H1 (cell line): ENCODE data around the gene TMPRSS11E. TPM values are rescaled to one million over a fixed set of nuclear protein-coding genes. Genes with fewer than 3 reads are reported as not detected.

Experiments
- CTCF ChIA-PET: fragments of 300-600 bp; sonication (Branson Sonifier 250); formaldehyde crosslinking; loops from one replicate; lab custom pipeline; 2021; ENCODE audit not compliant: partially characterized antibody; lab: Charles Lee
- POLR2A ChIA-PET: fragments of 300-600 bp; sonication (Branson Sonifier 250); formaldehyde crosslinking; loops from one replicate; lab custom pipeline; 2021; ENCODE audit warnings: inconsistent platforms; ENCODE audit not compliant: partially characterized antibody; lab: Charles Lee
- DNase-seq, 2 experiments: peaks; one replicate each; pipeline versions ENCODE4 v3.0.0 to v3.0.0-alpha.2; 2010 to 2022; ENCODE audit warnings: low spot score in 2 of 2, low read depth in 1 of 2, mixed read lengths in 1 of 2
- FAIRE-seq: peaks from 2 replicates; lab custom pipeline; 2011; peaks lifted over from hg19 to GRCh38; lab: Jason Lieb, UNC
- H2AFZ ChIP-seq: 2 replicates; pipeline ENCODE4 v1.8.1; 2012; ENCODE audit warnings: low read length, inconsistent platforms
- H2AK5ac ChIP-seq: 2 replicates; pipeline ENCODE4 v1.6.1; 2013; ENCODE audit warnings: low read depth, low read length
- H2BK120ac ChIP-seq: replicated peaks from 2 replicates; pipeline ENCODE3; 2013; ENCODE audit warnings: low read depth, low read length, inconsistent platforms
- H2BK12ac ChIP-seq: 2 replicates; pipeline ENCODE4 v1.6.1; 2013; ENCODE audit warnings: low read depth, low read length
- H2BK15ac ChIP-seq: 2 replicates; pipeline ENCODE4 v1.6.1; 2013; ENCODE audit warnings: low read length
- H2BK20ac ChIP-seq: 2 replicates; pipeline ENCODE4 v1.6.1; 2013; ENCODE audit warnings: low read length
- H2BK5ac ChIP-seq: 2 replicates; pipeline ENCODE4 v1.6.1; 2013; ENCODE audit warnings: low read depth, low read length
- H3K14ac ChIP-seq: 2 replicates; pipeline ENCODE4 v1.6.1; 2013; ENCODE audit warnings: inconsistent platforms; ENCODE audit not compliant: insufficient read length
- H3K18ac ChIP-seq: 2 replicates; pipeline ENCODE4 v1.6.1; 2013; ENCODE audit warnings: low read length; ENCODE audit errors: extremely low read depth
- H3K23ac ChIP-seq: 2 replicates; pipeline ENCODE4 v1.6.1; 2013; ENCODE audit warnings: inconsistent platforms; ENCODE audit not compliant: insufficient read length
- H3K23me2 ChIP-seq: 2 replicates; pipeline ENCODE4 v1.6.1; 2013; ENCODE audit warnings: low read depth, low read length
- H3K27ac ChIP-seq: 2 replicates; pipeline ENCODE4 v1.6.1; 2011; ENCODE audit warnings: low read depth, low read length, inconsistent platforms
- H3K27me3 ChIP-seq, 4 experiments: replicated peaks in 1 of 4; 1 replicate in 1 of 4; 2 replicates in 3 of 4; pipeline versions ENCODE4 v1.6.1 to v1.8.1; 2011 to 2013; ENCODE audit warnings: low read length in 3 of 4, mild to moderate bottlenecking in 3 of 4, inconsistent platforms in 2 of 4, mixed read lengths in 2 of 4, moderate library complexity in 1 of 4; ENCODE audit not compliant: control insufficient read depth in 3 of 4, insufficient read depth in 3 of 4; ENCODE audit errors: extremely low read depth in 1 of 4
- H3K36me3 ChIP-seq, 4 experiments: 2 replicates each; pipeline versions ENCODE4 v1.6.1 to v1.8.1; 2011 to 2013; ENCODE audit warnings: mild to moderate bottlenecking in 4 of 4, low read length in 3 of 4, moderate library complexity in 2 of 4, control low read depth in 1 of 4, inconsistent platforms in 1 of 4; ENCODE audit not compliant: insufficient read depth in 4 of 4, control insufficient read depth in 2 of 4
- H3K4ac ChIP-seq: replicated peaks from 2 replicates; pipeline ENCODE3; 2013; ENCODE audit warnings: low read length, low read depth, mixed read lengths, inconsistent platforms; ENCODE audit not compliant: insufficient read length
- H3K4me1 ChIP-seq, 4 experiments: replicated peaks in 1 of 4; 1 replicate in 1 of 4; 2 replicates in 3 of 4; pipeline versions ENCODE4 v1.6.1 to v1.8.1; 2011 to 2013; ENCODE audit warnings: low read length in 3 of 4, inconsistent platforms in 2 of 4, mixed read lengths in 1 of 4; ENCODE audit not compliant: insufficient read depth in 4 of 4, control insufficient read depth in 3 of 4
- H3K4me2 ChIP-seq, 2 experiments: 2 replicates each; pipeline versions ENCODE4 v1.6.1 to v1.8.1; 2011 to 2013; ENCODE audit warnings: low read depth in 2 of 2, low read length in 2 of 2, control low read depth in 1 of 2, inconsistent platforms in 1 of 2, mild to moderate bottlenecking in 1 of 2; ENCODE audit not compliant: insufficient read depth in 1 of 2
- H3K4me3 ChIP-seq, 4 experiments: fragments of 200-600, 300-600 bp in 1 of 4; sonication (generic), shearing (Covaris generic), sonication (Bioruptor Twin) in 1 of 4; 2 replicates each; pipeline versions ENCODE4 v1.5.1 to v1.8.1; 2011 to 2016; ENCODE audit warnings: low read length in 4 of 4, low read depth in 3 of 4, control low read depth in 2 of 4, inconsistent platforms in 2 of 4, mild to moderate bottlenecking in 2 of 4, mixed read lengths in 1 of 4, moderate library complexity in 1 of 4; ENCODE audit not compliant: insufficient read depth in 2 of 4; ENCODE audit errors: extremely low read depth in 1 of 4
- H3K56ac ChIP-seq: replicated peaks from 2 replicates; pipeline ENCODE3; 2013; ENCODE audit warnings: low read depth, mild to moderate bottlenecking, mixed read lengths, low read length, inconsistent platforms; ENCODE audit not compliant: insufficient read length
- H3K79me1 ChIP-seq: 2 replicates; pipeline ENCODE4 v1.6.1; 2013; ENCODE audit warnings: low read depth, low read length, control low read depth
- H3K79me2 ChIP-seq, 2 experiments: 2 replicates each; pipeline versions ENCODE4 v1.6.1 to v1.8.1; 2012 to 2013; ENCODE audit warnings: low read length in 2 of 2, mild to moderate bottlenecking in 2 of 2, inconsistent platforms in 1 of 2; ENCODE audit not compliant: insufficient read depth in 2 of 2, control insufficient read depth in 1 of 2
- H3K9ac ChIP-seq, 4 experiments: replicated peaks in 1 of 4; 1 replicate in 1 of 4; 2 replicates in 3 of 4; pipeline versions ENCODE4 v1.6.1 to v1.8.1; 2011 to 2013; ENCODE audit warnings: low read depth in 3 of 4, low read length in 3 of 4, control low read depth in 2 of 4, mild to moderate bottlenecking in 2 of 4, moderate library complexity in 2 of 4, inconsistent platforms in 1 of 4; ENCODE audit errors: extremely low read depth in 1 of 4
- H3K9me3 ChIP-seq, 2 experiments: 2 replicates each; pipeline versions ENCODE4 v1.6.1 to v1.8.1; 2012 to 2013; ENCODE audit warnings: mild to moderate bottlenecking in 2 of 2, moderate library complexity in 2 of 2, control low read depth in 1 of 2, inconsistent platforms in 1 of 2, low read depth in 1 of 2, low read length in 1 of 2, mixed read lengths in 1 of 2; ENCODE audit not compliant: insufficient read depth in 2 of 2
- H4K20me1 ChIP-seq, 2 experiments: replicated peaks in 1 of 2; 2 replicates each; pipeline versions ENCODE3 to v1.8.1; 2011 to 2013; ENCODE audit warnings: inconsistent platforms in 2 of 2, low read length in 2 of 2, mild to moderate bottlenecking in 1 of 2; ENCODE audit not compliant: insufficient read depth in 2 of 2, control insufficient read depth in 1 of 2
- H4K5ac ChIP-seq: 2 replicates; pipeline ENCODE4 v1.6.1; 2013; ENCODE audit warnings: low read length, low read depth, mixed read lengths, inconsistent platforms; ENCODE audit not compliant: insufficient read length
- H4K8ac ChIP-seq: 2 replicates; pipeline ENCODE4 v1.8.0; 2013; ENCODE audit warnings: mild to moderate bottlenecking, moderate library complexity, low read length, inconsistent platforms; ENCODE audit not compliant: insufficient read depth; ENCODE audit errors: extremely low read depth
- H4K91ac ChIP-seq: replicated peaks from 2 replicates; pipeline ENCODE3; 2013; ENCODE audit warnings: low read length, mixed read lengths, inconsistent platforms; ENCODE audit not compliant: insufficient read length
- ATF3 ChIP-seq: IDR thresholded peaks from 2 replicates; pipeline ENCODE4 v1.6.1; 2011; ENCODE audit warnings: low read depth, mild to moderate bottlenecking, low read length; ENCODE audit not compliant: insufficient read depth
- CBX5 ChIP-seq: fragments of 300-800, 300-1000 bp; sonication (generic); IDR thresholded peaks from 2 replicates; pipeline ENCODE4 v1.7.1; 2016; ENCODE audit warnings: antibody characterized with exemption, low read length, low read depth
- CBX8 ChIP-seq: fragments of 300-800, 300-1000 bp; sonication (generic); IDR thresholded peaks from 2 replicates; pipeline ENCODE4 v1.7.1; 2016; ENCODE audit warnings: low read depth, low read length, borderline replicate concordance
- CTBP2 ChIP-seq: IDR thresholded peaks from 2 replicates; pipeline ENCODE4 v1.7.0; 2011; ENCODE audit warnings: borderline replicate concordance, mild to moderate bottlenecking, moderate library complexity, mixed read lengths, low read length; ENCODE audit not compliant: insufficient read depth, insufficient read length
- GABPA ChIP-seq: IDR thresholded peaks from 2 replicates; pipeline ENCODE4 v1.6.1; 2011; ENCODE audit warnings: mild to moderate bottlenecking, low read length, moderate library complexity, borderline replicate concordance; ENCODE audit not compliant: insufficient read depth
- JUND ChIP-seq: IDR thresholded peaks from 2 replicates; pipeline ENCODE4 v1.6.1; 2011; ENCODE audit warnings: mild to moderate bottlenecking, improper control_type of control experiment, low read length
- RBBP5 ChIP-seq: IDR thresholded peaks from 2 replicates; pipeline ENCODE4 v1.7.1; 2012; ENCODE audit warnings: low read depth, mild to moderate bottlenecking, inconsistent platforms, low read length, moderate library complexity, borderline replicate concordance
- SRF ChIP-seq: IDR thresholded peaks from 2 replicates; pipeline ENCODE4 v1.6.1; 2011; ENCODE audit warnings: mild to moderate bottlenecking, low read depth, low read length, moderate library complexity
- WGBS, 2 experiments: shearing (Covaris generic) in 1 of 2; methylation state at CpG; one replicate each; pipeline versions ENCODE4 v1.1.6 to v1.1.7; 2013 to 2015; ENCODE audit warnings: low lambda C conversion rate in 2 of 2, mixed read lengths in 2 of 2, inconsistent platforms in 1 of 2, low coverage in 1 of 2, missing lambda C conversion rate in 1 of 2; ENCODE audit not compliant: insufficient replicate concordance in 2 of 2, insufficient coverage in 1 of 2, insufficient read length in 1 of 2; ENCODE audit errors: extremely low coverage in 1 of 2, missing lambda C conversion rate in 1 of 2; 5-methylcytosine and 5-hydroxymethylcytosine counted together
- polyA plus RNA-seq, 7 experiments: library from polyadenylated mRNA; depleted of rRNA in 3 of 7; stranded (reverse) in 5 of 7; unstranded in 2 of 7; fragments of >200 nt in 5 of 7; fragments of 200-250 nt in 2 of 7; gene quantifications; 1 replicate in 5 of 7; 2 replicates in 1 of 7; 4 replicates in 1 of 7; pipeline versions ENCODE4 v1.2.1 to v1.2.3, GENCODE V29; 2011 to 2013; ENCODE audit warnings: missing spikeins in 2 of 7, mixed read lengths in 2 of 7
- total RNA-seq: library from RNA; stranded (reverse); fragmentation: NEBNext Ultra II Directional; extraction: Animal tissue kit (Norgen Biotek cat#: 25700); gene quantifications from 2 replicates; pipeline ENCODE4 v1.2.1, GENCODE V29; 2021

Gene TMPRSS11E
- total and polyA plus RNA-seq, 2 of the 8 experiments (the other 6 are each of a cell fraction or from before 2014, with no cell fraction given), result 0.38 to 0.71 TPM

DNA sequence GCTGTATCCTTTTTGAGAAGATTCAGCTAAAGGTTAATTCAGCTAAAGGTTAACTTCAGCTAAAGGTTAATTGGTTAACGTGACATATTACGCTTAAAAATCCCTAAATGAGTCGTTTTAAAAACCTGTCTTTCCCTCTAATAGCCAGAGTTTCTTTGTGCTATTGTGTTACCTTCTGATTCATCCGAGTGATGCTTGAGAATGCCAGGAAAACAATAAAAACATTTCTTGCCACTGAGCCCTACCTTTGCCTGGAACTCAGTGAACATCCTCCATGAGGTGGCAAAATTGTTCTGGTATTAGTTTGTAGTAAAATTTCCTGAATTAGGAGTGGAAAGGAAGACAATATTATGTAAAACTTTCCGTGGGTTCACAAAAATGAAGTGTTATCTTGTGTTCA is 13.7 kb upstream of the TMPRSS11E start:
- Histone ChIP-seq H3K36me3 (no peaks in the 10 kb centered on the region), H2BK5ac (no peak overlapping the region), H4K5ac (no peak overlapping the region), H4K20me1 (no peaks in the 10 kb centered on the region), H2AFZ (no peak overlapping the region), H3K23ac (no peak overlapping the region), H3K23me2 (no peaks in the 10 kb centered on the region), H3K9ac (no peak overlapping the region), H3K27me3 (no peaks in the 10 kb centered on the region), H3K4me2 (no peak overlapping the region), H3K79me1 (no peaks in the 10 kb centered on the region), H2BK15ac (no peak overlapping the region), H3K79me2 (no peaks in the 10 kb centered on the region), H3K56ac (no peak overlapping the region), H3K4ac (no peak overlapping the region), H2BK20ac (no peak overlapping the region), H3K4me3 (no peak overlapping the region), H2BK120ac (no peak overlapping the region), H3K14ac (no peak overlapping the region), H2BK12ac (no peak overlapping the region), H3K18ac (no peak overlapping the region), H4K91ac (no peak overlapping the region), H3K27ac (no peak overlapping the region), H3K4me1 (no peaks in the 10 kb centered on the region), H2AK5ac (no peak overlapping the region), H4K8ac (no peak overlapping the region), H3K9me3 (no peaks in the 10 kb centered on the region)
- CTCF ChIA-PET, result no interaction called here
- WGBS, 2 experiments, result 87% methylated on average over 5 of the region's 5 CpGs; no CpG with 5 or more reads in 1 of the 2 experiments
- POLR2A ChIA-PET, result no interaction called here
- peak; percentile 28 for FAIRE-seq
- TF ChIP-seq SRF, result no peak
- no peak for TF ChIP-seq CBX5
- TF ChIP-seq CBX8, result no peak
- TF ChIP-seq CTBP2, result no peak
- TF ChIP-seq GABPA, result no peak
- no peak for TF ChIP-seq ATF3
- no peak for TF ChIP-seq JUND
- no peak for TF ChIP-seq RBBP5
- DNase-seq, result no peak
